WTC11 (cell line): ENCODE measurements around the gene ARL5B. TPM values are rescaled to one million over a fixed set of nuclear protein-coding genes. Genes with fewer than 3 reads are reported as not detected.
A peak's percentile ranks its signal among the peaks of the same experiment; 100 is the strongest.

ENCODE experiments used
- ATAC-seq: fragments of 200-7000 bp; cut with Tn5 transposase; 2 replicates; pipeline ENCODE4 v1.10.0; 2021; ENCODE audit warnings: mild to moderate bottlenecking, moderate library complexity
- CTCF ChIA-PET: fragments of 300-600 bp; sonication (Branson Sonifier 250); formaldehyde crosslinking; loops from one replicate; lab custom pipeline; 2021; ENCODE audit warnings: antibody characterized with exemption; lab: Charles Lee
- POLR2A ChIA-PET: fragments of 350-600 bp; sonication (Branson Sonifier 250); formaldehyde crosslinking; loops from one replicate; lab custom pipeline; 2021; ENCODE audit warnings: antibody characterized with exemption; lab: Charles Lee
- DNase-seq: peaks from one replicate; pipeline ENCODE4 v3.0.0; 2021; ENCODE audit warnings: low spot score
- H3K27ac Mint-ChIP-seq: 2 replicates; pipeline ENCODE4 v1.8.0; 2021; ENCODE audit warnings: mixed read lengths
- H3K27me3 Mint-ChIP-seq: 2 replicates; pipeline ENCODE4 v1.8.0; 2021; ENCODE audit warnings: low read depth, mild to moderate bottlenecking, moderate library complexity, mixed read lengths
- H3K36me3 Mint-ChIP-seq: 2 replicates; pipeline ENCODE4 v1.8.0; 2021; ENCODE audit warnings: mixed read lengths
- H3K4me1 Mint-ChIP-seq: 2 replicates; pipeline ENCODE4 v1.8.0; 2022; ENCODE audit warnings: mixed read lengths
- H3K4me3 Mint-ChIP-seq: 2 replicates; pipeline ENCODE4 v1.8.0; 2021; ENCODE audit warnings: mild to moderate bottlenecking, moderate library complexity, mixed read lengths
- H3K9me3 Mint-ChIP-seq: 2 replicates; pipeline ENCODE4 v1.8.0; 2021; ENCODE audit warnings: mixed read lengths
- ATF3 ChIP-seq: sonication (generic); formaldehyde crosslinking; conservative IDR thresholded peaks from 2 replicates; pipeline ENCODE4 v1.8.1; 2022; ENCODE audit warnings: mild to moderate bottlenecking, missing genetic modification reagents
- ATF6 ChIP-seq: sonication (generic); formaldehyde crosslinking; IDR thresholded peaks from 2 replicates; pipeline ENCODE4 v1.8.1; 2023; ENCODE audit warnings: mild to moderate bottlenecking, missing genetic modification reagents
- CBFB ChIP-seq: sonication (generic); formaldehyde crosslinking; IDR thresholded peaks from 2 replicates; pipeline ENCODE4 v1.8.1; 2022; ENCODE audit warnings: mild to moderate bottlenecking, low read depth, missing genetic modification reagents
- ERG ChIP-seq: fragments of 250-450 bp; sonication (Bioruptor Pico); IDR thresholded peaks from 2 replicates; pipeline ENCODE4 v1.8.0; 2021; ENCODE audit warnings: mild to moderate bottlenecking
- FOXP1 ChIP-seq: sonication (generic); formaldehyde crosslinking; IDR thresholded peaks from 2 replicates; pipeline ENCODE4 v1.8.0; 2022; ENCODE audit warnings: missing genetic modification reagents, mild to moderate bottlenecking, moderate library complexity, borderline replicate concordance
- HMGXB4 ChIP-seq: sonication (generic); formaldehyde crosslinking; IDR thresholded peaks from 2 replicates; pipeline ENCODE4 v1.8.1; 2023; ENCODE audit warnings: mild to moderate bottlenecking, moderate library complexity, missing genetic modification reagents
- IRF2 ChIP-seq: sonication (generic); formaldehyde crosslinking; IDR thresholded peaks from 2 replicates; pipeline ENCODE4 v1.8.0; 2022; ENCODE audit warnings: low read depth, missing genetic modification reagents, borderline replicate concordance
- NR1H2 ChIP-seq: sonication (generic); formaldehyde crosslinking; IDR thresholded peaks from 2 replicates; pipeline ENCODE4 v1.9.0; 2021; ENCODE audit warnings: mild to moderate bottlenecking, moderate library complexity, missing genetic modification reagents
- OVOL2 ChIP-seq: fragments of 250-450 bp; sonication (Bioruptor Pico); IDR thresholded peaks from 2 replicates; pipeline ENCODE4 v1.9.0; 2021; ENCODE audit warnings: mild to moderate bottlenecking, borderline replicate concordance
- SMAD3 ChIP-seq: sonication (generic); formaldehyde crosslinking; IDR thresholded peaks from 2 replicates; pipeline ENCODE4 v1.8.0; 2022; ENCODE audit warnings: missing genetic modification reagents, mild to moderate bottlenecking, borderline replicate concordance
- SP1 ChIP-seq: sonication (generic); formaldehyde crosslinking; conservative IDR thresholded peaks from 2 replicates; pipeline ENCODE4 v1.8.1; 2022; ENCODE audit warnings: missing genetic modification reagents
- TCF7 ChIP-seq: sonication (generic); formaldehyde crosslinking; IDR thresholded peaks from 2 replicates; pipeline ENCODE4 v1.8.0; 2022; ENCODE audit warnings: mild to moderate bottlenecking, low read depth, missing genetic modification reagents, moderate library complexity
- TEAD1 ChIP-seq: sonication (generic); formaldehyde crosslinking; IDR thresholded peaks from 2 replicates; pipeline ENCODE4 v1.8.0; 2022; ENCODE audit warnings: mild to moderate bottlenecking, missing genetic modification reagents
- ZBTB21 ChIP-seq: sonication (generic); formaldehyde crosslinking; IDR thresholded peaks from 2 replicates; pipeline ENCODE4 v1.8.1; 2023; ENCODE audit warnings: mild to moderate bottlenecking, missing genetic modification reagents, borderline replicate concordance
- ZBTB43 ChIP-seq: sonication (generic); formaldehyde crosslinking; IDR thresholded peaks from 2 replicates; pipeline ENCODE4 v1.8.1; 2023; ENCODE audit warnings: mild to moderate bottlenecking, missing genetic modification reagents
- ZNF219 ChIP-seq: sonication (generic); formaldehyde crosslinking; IDR thresholded peaks from 2 replicates; pipeline ENCODE4 v1.8.0; 2023; ENCODE audit warnings: missing genetic modification reagents, mild to moderate bottlenecking, borderline replicate concordance
- ZNF396 ChIP-seq: fragments of 250-450 bp; sonication (Bioruptor Pico); IDR thresholded peaks from 2 replicates; pipeline ENCODE4 v1.8.0; 2021; ENCODE audit warnings: mild to moderate bottlenecking, moderate library complexity, borderline replicate concordance
- total RNA-seq: library from RNA; stranded (reverse); gene quantifications from 3 replicates; pipeline ENCODE4 v1.2.3, GENCODE V29; 2021
- TF ChIP-seq, protein P1 (sequence below): sonication (generic); formaldehyde crosslinking; IDR thresholded peaks from 2 replicates; pipeline ENCODE4 v1.8.1; 2022; ENCODE audit warnings: low read depth, missing genetic modification reagents, borderline replicate concordance
- TF ChIP-seq, protein P2 (sequence below): sonication (generic); formaldehyde crosslinking; IDR thresholded peaks from 2 replicates; pipeline ENCODE4 v1.8.0; 2022; ENCODE audit warnings: mild to moderate bottlenecking, missing genetic modification reagents
- TF ChIP-seq, protein P3 (sequence below): sonication (generic); formaldehyde crosslinking; IDR thresholded peaks from 2 replicates; pipeline ENCODE4 v1.8.0; 2022; ENCODE audit warnings: mild to moderate bottlenecking, missing genetic modification reagents
- TF ChIP-seq, protein P4 (sequence below): sonication (generic); formaldehyde crosslinking; conservative IDR thresholded peaks from 2 replicates; pipeline ENCODE4 v1.8.1; 2023; ENCODE audit warnings: mild to moderate bottlenecking, low read depth, missing genetic modification reagents, moderate library complexity

Gene ARL5B
- total RNA-seq, 1 experiment from 2014 or later = 44.1 TPM

GRCh38 chr10:18703521-18703920, 44.3 kb downstream of the ARL5B start:
- POLR2A ChIA-PET = no interaction called here
- TF ChIP-seq NR1H2 (CRISPR knock-in tag) = no peak
- TF ChIP-seq ZBTB43 (CRISPR knock-in tag) = no peak
- TF ChIP-seq, protein P1, sequence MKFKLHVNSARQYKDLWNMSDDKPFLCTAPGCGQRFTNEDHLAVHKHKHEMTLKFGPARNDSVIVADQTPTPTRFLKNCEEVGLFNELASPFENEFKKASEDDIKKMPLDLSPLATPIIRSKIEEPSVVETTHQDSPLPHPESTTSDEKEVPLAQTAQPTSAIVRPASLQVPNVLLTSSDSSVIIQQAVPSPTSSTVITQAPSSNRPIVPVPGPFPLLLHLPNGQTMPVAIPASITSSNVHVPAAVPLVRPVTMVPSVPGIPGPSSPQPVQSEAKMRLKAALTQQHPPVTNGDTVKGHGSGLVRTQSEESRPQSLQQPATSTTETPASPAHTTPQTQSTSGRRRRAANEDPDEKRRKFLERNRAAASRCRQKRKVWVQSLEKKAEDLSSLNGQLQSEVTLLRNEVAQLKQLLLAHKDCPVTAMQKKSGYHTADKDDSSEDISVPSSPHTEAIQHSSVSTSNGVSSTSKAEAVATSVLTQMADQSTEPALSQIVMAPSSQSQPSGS (CRISPR knock-in tag) = no peak
- TF ChIP-seq SMAD3 (CRISPR knock-in tag) = no peak
- no peak for TF ChIP-seq SP1 (CRISPR knock-in tag)
- no peak for TF ChIP-seq ERG
- TF ChIP-seq, all 79 proteins: peak for 0
- CTCF ChIA-PET = interaction anchor here (0.7 to 1.7 kb wide), 2 partner anchors 14 to 42 kb away, joined by 4 to 5 read pairs; no protein-coding TSS in a partner anchor
- DNase-seq (no peak), ATAC-seq (no peak)
- H3K36me3 Mint-ChIP-seq = no peaks in the 10 kb centered on the region
- H3K4me3 Mint-ChIP-seq = no peak overlapping the region
- no peaks in the 10 kb centered on the region for H3K9me3 Mint-ChIP-seq
- no peak overlapping the region for H3K27ac Mint-ChIP-seq
- no peaks in the 10 kb centered on the region for H3K27me3 Mint-ChIP-seq
- H3K4me1 Mint-ChIP-seq = no peaks in the 10 kb centered on the region; the same call in 1 of the 2 replicates

DNA sequence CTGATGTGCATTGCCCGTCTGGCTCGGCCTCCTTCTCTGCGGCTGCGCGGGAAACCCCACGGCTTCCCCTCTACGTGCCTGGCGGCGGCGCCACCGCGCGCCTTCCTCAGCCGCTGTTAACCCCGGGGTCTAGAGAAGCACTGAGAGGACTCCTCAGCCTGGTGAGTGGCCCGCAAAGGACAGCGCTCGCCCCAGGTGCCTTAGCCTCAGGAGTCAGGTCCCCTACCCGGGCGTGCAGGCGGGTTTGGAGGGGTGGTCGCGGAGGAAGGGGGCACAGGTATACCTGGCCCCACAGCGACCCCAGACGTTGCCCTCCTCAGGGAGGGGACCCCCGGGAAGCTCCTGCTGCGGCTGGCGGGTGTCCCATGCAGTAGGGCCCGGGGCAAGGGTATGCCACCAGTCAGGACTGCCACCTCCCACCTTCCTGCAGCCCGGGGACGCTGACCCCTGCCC, 51.0 kb downstream of the ARL5B start:
- POLR2A ChIA-PET = no interaction called here
- H3K9me3 Mint-ChIP-seq = no peaks in the 10 kb centered on the region
- ATAC-seq (peak; percentile 64), DNase-seq (peak; percentile 22)
- no peak overlapping the region for H3K27ac Mint-ChIP-seq
- H3K27me3 Mint-ChIP-seq = no peaks in the 10 kb centered on the region
- no peaks in the 10 kb centered on the region for H3K36me3 Mint-ChIP-seq
- peaks cover 3% of the 10 kb centered on the region; the same call in 1 of the 2 replicates for H3K4me1 Mint-ChIP-seq
- H3K4me3 Mint-ChIP-seq = no peak overlapping the region
- CTCF ChIA-PET = no interaction called here
- TF ChIP-seq OVOL2 (CRISPR knock-in tag) (no peak), CBFB (no peak), SP1 (CRISPR knock-in tag) (no peak), ATF3 (CRISPR knock-in tag) (no peak), FOXP1 (no peak), IRF2 (CRISPR knock-in tag) (no peak), ZBTB21 (no peak), ATF6 (CRISPR knock-in tag) (no peak), TEAD1 (CRISPR knock-in tag) (no peak), HMGXB4 (no peak), ZNF219 (no peak), TCF7 (CRISPR knock-in tag) (no peak), ZNF396 (CRISPR knock-in tag) (no peak)
- TF ChIP-seq, protein P2, sequence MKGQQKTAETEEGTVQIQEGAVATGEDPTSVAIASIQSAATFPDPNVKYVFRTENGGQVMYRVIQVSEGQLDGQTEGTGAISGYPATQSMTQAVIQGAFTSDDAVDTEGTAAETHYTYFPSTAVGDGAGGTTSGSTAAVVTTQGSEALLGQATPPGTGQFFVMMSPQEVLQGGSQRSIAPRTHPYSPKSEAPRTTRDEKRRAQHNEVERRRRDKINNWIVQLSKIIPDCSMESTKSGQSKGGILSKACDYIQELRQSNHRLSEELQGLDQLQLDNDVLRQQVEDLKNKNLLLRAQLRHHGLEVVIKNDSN (CRISPR knock-in tag) = no peak
- TF ChIP-seq, protein P3, sequence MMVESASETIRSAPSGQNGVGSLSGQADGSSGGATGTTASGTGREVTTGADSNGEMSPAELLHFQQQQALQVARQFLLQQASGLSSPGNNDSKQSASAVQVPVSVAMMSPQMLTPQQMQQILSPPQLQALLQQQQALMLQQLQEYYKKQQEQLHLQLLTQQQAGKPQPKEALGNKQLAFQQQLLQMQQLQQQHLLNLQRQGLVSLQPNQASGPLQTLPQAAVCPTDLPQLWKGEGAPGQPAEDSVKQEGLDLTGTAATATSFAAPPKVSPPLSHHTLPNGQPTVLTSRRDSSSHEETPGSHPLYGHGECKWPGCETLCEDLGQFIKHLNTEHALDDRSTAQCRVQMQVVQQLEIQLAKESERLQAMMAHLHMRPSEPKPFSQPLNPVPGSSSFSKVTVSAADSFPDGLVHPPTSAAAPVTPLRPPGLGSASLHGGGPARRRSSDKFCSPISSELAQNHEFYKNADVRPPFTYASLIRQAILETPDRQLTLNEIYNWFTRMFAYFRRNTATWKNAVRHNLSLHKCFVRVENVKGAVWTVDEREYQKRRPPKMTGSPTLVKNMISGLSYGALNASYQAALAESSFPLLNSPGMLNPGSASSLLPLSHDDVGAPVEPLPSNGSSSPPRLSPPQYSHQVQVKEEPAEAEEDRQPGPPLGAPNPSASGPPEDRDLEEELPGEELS (CRISPR knock-in tag) = no peak
- TF ChIP-seq, protein P4, sequence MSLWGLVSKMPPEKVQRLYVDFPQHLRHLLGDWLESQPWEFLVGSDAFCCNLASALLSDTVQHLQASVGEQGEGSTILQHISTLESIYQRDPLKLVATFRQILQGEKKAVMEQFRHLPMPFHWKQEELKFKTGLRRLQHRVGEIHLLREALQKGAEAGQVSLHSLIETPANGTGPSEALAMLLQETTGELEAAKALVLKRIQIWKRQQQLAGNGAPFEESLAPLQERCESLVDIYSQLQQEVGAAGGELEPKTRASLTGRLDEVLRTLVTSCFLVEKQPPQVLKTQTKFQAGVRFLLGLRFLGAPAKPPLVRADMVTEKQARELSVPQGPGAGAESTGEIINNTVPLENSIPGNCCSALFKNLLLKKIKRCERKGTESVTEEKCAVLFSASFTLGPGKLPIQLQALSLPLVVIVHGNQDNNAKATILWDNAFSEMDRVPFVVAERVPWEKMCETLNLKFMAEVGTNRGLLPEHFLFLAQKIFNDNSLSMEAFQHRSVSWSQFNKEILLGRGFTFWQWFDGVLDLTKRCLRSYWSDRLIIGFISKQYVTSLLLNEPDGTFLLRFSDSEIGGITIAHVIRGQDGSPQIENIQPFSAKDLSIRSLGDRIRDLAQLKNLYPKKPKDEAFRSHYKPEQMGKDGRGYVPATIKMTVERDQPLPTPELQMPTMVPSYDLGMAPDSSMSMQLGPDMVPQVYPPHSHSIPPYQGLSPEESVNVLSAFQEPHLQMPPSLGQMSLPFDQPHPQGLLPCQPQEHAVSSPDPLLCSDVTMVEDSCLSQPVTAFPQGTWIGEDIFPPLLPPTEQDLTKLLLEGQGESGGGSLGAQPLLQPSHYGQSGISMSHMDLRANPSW (CRISPR knock-in tag) = no peak
